PC-3 (cell line): ENCODE results near the gene CCSER2. TPM values are rescaled to one million over a fixed set of nuclear protein-coding genes. Genes with fewer than 3 reads are reported as not detected.

Experiments
- ATAC-seq: fragments of 200-7000 bp; cut with Tn5 transposase; 2 replicates; pipeline ENCODE4 v1.9.1; 2020; ENCODE audit warnings: mild to moderate bottlenecking, moderate library complexity
- BruUV-seq: library from RNA; stranded (reverse); fragments of 400-500 nt; replicated peaks from 2 replicates; lab custom pipeline; 2021; lab: Mats Ljungman, UMichigan
- CTCF ChIA-PET: fragments of 300-600 bp; sonication (Branson Sonifier 250); formaldehyde crosslinking; loops from one replicate; lab custom pipeline; 2022; ENCODE audit warnings: antibody characterized with exemption; lab: Charles Lee
- POLR2A ChIA-PET: fragments of 300-600 bp; sonication (Branson Sonifier 250); formaldehyde crosslinking; loops from one replicate; lab custom pipeline; 2022; ENCODE audit warnings: antibody characterized with exemption; ENCODE audit not compliant: unreplicated experiment; lab: Charles Lee
- DNase-seq: peaks from one replicate; pipeline ENCODE4 v3.0.0-alpha.2; 2015
- H2AFZ ChIP-seq: fragments of 300-600 bp; sonication (generic); 2 replicates; pipeline ENCODE4 v1.6.0; 2016; ENCODE audit warnings: antibody characterized with exemption, low read length
- H3F3A ChIP-seq: fragments of 300-600 bp; sonication (generic); one replicate; pipeline ENCODE4 v1.6.0; 2017; ENCODE audit warnings: antibody characterized with exemption, low read length, control low read depth, mild to moderate bottlenecking; ENCODE audit not compliant: unreplicated experiment
- H3K27ac ChIP-seq: fragments of 300-600 bp; sonication (generic); 2 replicates; pipeline ENCODE4 v1.5.1; 2016; ENCODE audit warnings: mild to moderate bottlenecking, low read length
- H3K27me3 ChIP-seq: fragments of 300-600 bp; sonication (generic); 2 replicates; pipeline ENCODE4 v1.6.1; 2016; ENCODE audit warnings: low read length, mixed read lengths
- H3K36me3 ChIP-seq: fragments of 300-600 bp; sonication (generic); 2 replicates; pipeline ENCODE4 v1.6.1; 2016; ENCODE audit warnings: low read depth, mixed run types, low read length, mixed read lengths
- H3K4me1 ChIP-seq: fragments of 300-600 bp; sonication (generic); 2 replicates; pipeline ENCODE4 v1.5.1; 2016; ENCODE audit warnings: low read length; ENCODE audit not compliant: insufficient read depth
- H3K4me2 ChIP-seq: fragments of 300-600 bp; sonication (generic); 2 replicates; pipeline ENCODE4 v1.6.0; 2016; ENCODE audit warnings: low read length
- H3K4me3 ChIP-seq: fragments of 300-600 bp; sonication (generic); 2 replicates; pipeline ENCODE4 v1.5.1; 2016; ENCODE audit warnings: mild to moderate bottlenecking, low read length, mixed read lengths
- H3K79me2 ChIP-seq: fragments of 300-600 bp; sonication (generic); 2 replicates; pipeline ENCODE4 v1.6.1; 2017; ENCODE audit warnings: low read length, mixed read lengths
- H3K9ac ChIP-seq: fragments of 300-600 bp; sonication (generic); 2 replicates; pipeline ENCODE4 v1.6.0; 2016; ENCODE audit warnings: mild to moderate bottlenecking, low read length
- H3K9me2 ChIP-seq: fragments of 300-600 bp; sonication (generic); replicated peaks from 2 replicates; pipeline ENCODE4 v1.6.1; 2016; ENCODE audit warnings: mixed run types, low read length, mixed read lengths
- H3K9me3 ChIP-seq: fragments of 300-600 bp; sonication (generic); 2 replicates; pipeline ENCODE4 v1.6.1; 2016; ENCODE audit warnings: low read length, mixed read lengths
- H4K20me1 ChIP-seq: fragments of 300-600 bp; sonication (generic); 2 replicates; pipeline ENCODE4 v1.6.1; 2016; ENCODE audit warnings: low read length, mixed read lengths
- CTCF ChIP-seq: fragments of 300-600 bp; sonication (generic); conservative IDR thresholded peaks from 2 replicates; pipeline ENCODE4 v1.5.1; 2017; ENCODE audit warnings: antibody characterized with exemption, low read depth, mild to moderate bottlenecking, low read length
- EZH2 ChIP-seq: fragments of 300-600 bp; sonication (generic); IDR thresholded peaks from one replicate; pipeline ENCODE4 v1.6.1; 2017; ENCODE audit warnings: antibody characterized with exemption, mild to moderate bottlenecking, low read length; ENCODE audit not compliant: unreplicated experiment
- EZH2phosphoT487 ChIP-seq: fragments of 300-600 bp; sonication (generic); IDR thresholded peaks from 2 replicates; pipeline ENCODE4 v1.6.1; 2018; ENCODE audit warnings: mild to moderate bottlenecking, antibody characterized with exemption, low read length, borderline replicate concordance
- intact Hi-C: fragments of 100-400 bp; cut with micrococcal nuclease; formaldehyde crosslinking; loops from 2 replicates; pipeline ENCODE4 v1.9.0; 2023
- total RNA-seq: library from RNA; depleted of rRNA; stranded (reverse); fragments of >200 nt; gene quantifications from 2 replicates; pipeline ENCODE4 v1.2.3, GENCODE V29; 2014

CCSER2 gene
- total RNA-seq, 1 experiment from 2014 or later: 10.2 TPM

GRCh38 chr10:84340632-84341537, 12.5 kb downstream of the CCSER2 start:
- H3F3A ChIP-seq: no peaks in the 10 kb centered on the region
- intact Hi-C loops: no loop called here
- TF ChIP-seq CTCF (no peak), EZH2 (no peak), EZH2phosphoT487 (no peak)
- H3K27me3 ChIP-seq: no peaks in the 10 kb centered on the region
- no peak overlapping the region for H3K27ac ChIP-seq
- H2AFZ ChIP-seq: no peak overlapping the region
- H3K9ac ChIP-seq: no peak overlapping the region
- no peaks in the 10 kb centered on the region for H4K20me1 ChIP-seq
- ChIA-PET CTCF (interaction anchor here (0.7 kb wide), 1 partner anchor 463 kb away, joined by 11 read pairs; no protein-coding TSS in a partner anchor), POLR2A (no interaction called here)
- H3K9me3 ChIP-seq: no peaks in the 10 kb centered on the region
- H3K9me2 ChIP-seq: no peaks in the 10 kb centered on the region
- BruUV-seq: no TSS peak
- H3K4me2 ChIP-seq: no peak overlapping the region
- H3K4me1 ChIP-seq: peaks cover 14% of the 10 kb centered on the region; the same call in 1 of the 2 replicates
- DNase-seq (no peak), ATAC-seq (no peak)
- peaks cover 48% of the 10 kb centered on the region for H3K79me2 ChIP-seq
- H3K4me3 ChIP-seq: no peak overlapping the region
- H3K36me3 ChIP-seq: no peaks in the 10 kb centered on the region

GRCh38 chr10:84341538-84341856, 13.1 kb downstream of the CCSER2 start:
- no peak for TF ChIP-seq EZH2
- peak; percentile 30 for TF ChIP-seq CTCF
- Histone ChIP-seq H3K27me3 (no peaks in the 10 kb centered on the region), H3K36me3 (no peaks in the 10 kb centered on the region), H4K20me1 (no peaks in the 10 kb centered on the region), H3K9me2 (no peaks in the 10 kb centered on the region), H3K79me2 (peaks cover 42% of the 10 kb centered on the region), H2AFZ (no peak overlapping the region), H3K27ac (no peak overlapping the region), H3F3A (no peaks in the 10 kb centered on the region), H3K9me3 (no peaks in the 10 kb centered on the region), H3K9ac (no peak overlapping the region), H3K4me2 (no peak overlapping the region), H3K4me1 (peaks cover 8% of the 10 kb centered on the region; the same call in 1 of the 2 replicates), H3K4me3 (no peak overlapping the region)
- DNase-seq: no peak
- CTCF ChIA-PET: interaction anchor here (0.7 kb wide), 1 partner anchor 462 kb away, joined by 11 read pairs; no protein-coding TSS in a partner anchor
- intact Hi-C loops: no loop called here
- POLR2A ChIA-PET: no interaction called here
- BruUV-seq: no TSS peak
- ATAC-seq: no peak

GRCh38 chr10:84341983-84342382, 13.6 kb downstream of the CCSER2 start:
- no TSS peak for BruUV-seq
- ATAC-seq (no peak), DNase-seq (no peak)
- H2AFZ ChIP-seq: no peak overlapping the region
- TF ChIP-seq CTCF (no peak), EZH2 (no peak), EZH2phosphoT487 (no peak)
- intact Hi-C loops: no loop called here
- no peak overlapping the region for H3K4me2 ChIP-seq
- H3K9me2 ChIP-seq: no peaks in the 10 kb centered on the region
- no peak overlapping the region for H3K4me3 ChIP-seq
- H3K27ac ChIP-seq: no peak overlapping the region
- peaks cover 4% of the 10 kb centered on the region; the same call in 1 of the 2 replicates for H3K4me1 ChIP-seq
- H3K9me3 ChIP-seq: no peaks in the 10 kb centered on the region
- ChIA-PET POLR2A (no interaction called here), CTCF (no interaction called here)
- no peak overlapping the region for H3K9ac ChIP-seq
- no peaks in the 10 kb centered on the region for H3K27me3 ChIP-seq
- H3K79me2 ChIP-seq: peaks cover 39% of the 10 kb centered on the region
- no peaks in the 10 kb centered on the region for H3F3A ChIP-seq
- no peaks in the 10 kb centered on the region for H3K36me3 ChIP-seq
- H4K20me1 ChIP-seq: no peaks in the 10 kb centered on the region
